ENCODE measurements around the gene MAT2A. TPM values are rescaled to one million over a fixed set of nuclear protein-coding genes. Genes with fewer than 3 reads are reported as not detected.

Gene MAT2A
- total RNA-seq (2014; rRNA removed; shearing (Covaris generic)): 55.8 and 63.8 TPM in 2 replicates

DNA sequence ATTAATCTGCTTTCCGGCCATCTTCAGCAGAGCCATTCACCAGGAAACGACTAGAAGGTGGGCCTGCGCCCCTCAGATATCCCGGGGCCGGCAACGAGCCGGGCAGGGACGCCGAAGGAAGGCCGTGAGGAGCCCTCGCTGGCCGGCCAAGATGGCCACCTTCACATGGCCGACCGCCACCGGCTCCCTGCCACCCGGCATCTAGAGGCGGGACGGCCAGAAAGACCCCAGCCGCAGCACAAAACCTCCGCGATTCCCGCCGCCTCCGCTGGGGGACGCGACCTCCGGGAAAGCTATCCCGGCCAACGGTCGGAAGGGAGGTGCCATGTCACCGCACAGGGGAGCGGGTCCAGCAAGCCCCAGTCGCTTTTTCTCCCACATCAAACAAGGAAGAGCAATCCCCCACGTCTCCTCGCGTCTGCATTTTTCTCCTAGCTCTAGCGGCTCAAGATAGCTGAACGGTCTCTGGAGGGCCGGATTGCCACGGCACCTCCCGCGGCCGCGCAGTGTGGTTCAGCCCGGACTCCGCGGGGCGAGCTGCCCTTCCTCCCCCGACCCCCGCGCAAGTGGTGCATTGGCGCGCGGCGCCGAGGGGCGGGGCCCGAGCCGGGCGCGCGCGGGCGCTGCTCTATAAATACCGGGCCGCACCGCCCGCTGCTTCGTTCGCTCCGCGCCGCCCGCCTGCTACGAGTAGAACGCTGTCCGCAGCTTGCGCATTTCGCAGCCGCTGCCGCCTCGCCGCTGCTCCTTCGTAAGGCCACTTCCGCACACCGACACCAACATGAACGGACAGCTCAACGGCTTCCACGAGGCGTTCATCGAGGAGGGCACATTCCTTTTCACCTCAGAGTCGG is at the start of gene MAT2A:
Gene MAT2A (plus strand): TSS at position 662 of the 854 bp plus-strand sequence. CDS start 120 bp downstream, at position 782.
- DNase-seq (ENCODE audit: low read depth): peak; percentile 95

DNA sequence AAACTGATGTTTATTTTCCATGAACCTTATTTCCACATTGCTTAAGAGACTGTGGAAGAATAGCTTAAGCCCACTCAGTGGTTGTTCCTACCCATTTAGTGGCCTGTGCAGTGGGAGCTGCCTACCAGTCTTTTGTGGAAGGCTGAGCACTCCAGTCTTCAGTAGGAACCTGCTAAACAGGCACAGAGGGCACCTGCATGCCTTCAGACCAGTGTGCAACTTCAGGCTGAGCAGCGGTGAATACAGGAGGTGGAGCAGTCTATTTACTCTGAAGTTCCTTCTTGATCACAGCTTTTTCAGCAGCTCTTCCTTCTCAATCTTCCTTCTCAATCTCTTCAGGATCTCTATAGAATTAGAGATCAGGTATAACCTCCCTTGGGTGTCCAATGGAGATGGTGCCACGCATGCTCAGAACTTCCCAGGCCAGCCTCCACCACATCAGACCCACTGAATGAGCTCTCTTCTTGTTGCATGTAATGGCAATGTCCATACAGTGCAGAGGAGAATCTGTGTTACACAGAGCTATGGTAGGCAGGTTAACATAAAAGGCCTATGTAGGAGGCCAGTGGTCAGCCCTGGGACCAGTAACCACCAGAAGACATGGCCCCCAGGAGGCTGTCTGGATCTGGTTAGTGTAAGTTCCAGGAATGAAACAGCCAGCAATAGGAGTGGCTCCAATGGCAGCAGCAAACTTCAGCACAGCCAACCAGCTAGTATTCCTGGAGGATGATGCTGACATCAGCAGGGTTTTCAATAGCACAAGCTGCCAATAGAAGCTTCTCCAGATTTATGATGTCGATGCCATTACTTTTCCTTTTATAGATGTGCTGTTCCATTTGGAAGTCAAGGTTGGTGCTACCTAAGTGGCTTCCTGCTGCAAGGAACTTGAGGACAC is 47.9 kb upstream of the MAT2A start:
- no peak for DNase-seq (ENCODE audit: low read depth)

DNA sequence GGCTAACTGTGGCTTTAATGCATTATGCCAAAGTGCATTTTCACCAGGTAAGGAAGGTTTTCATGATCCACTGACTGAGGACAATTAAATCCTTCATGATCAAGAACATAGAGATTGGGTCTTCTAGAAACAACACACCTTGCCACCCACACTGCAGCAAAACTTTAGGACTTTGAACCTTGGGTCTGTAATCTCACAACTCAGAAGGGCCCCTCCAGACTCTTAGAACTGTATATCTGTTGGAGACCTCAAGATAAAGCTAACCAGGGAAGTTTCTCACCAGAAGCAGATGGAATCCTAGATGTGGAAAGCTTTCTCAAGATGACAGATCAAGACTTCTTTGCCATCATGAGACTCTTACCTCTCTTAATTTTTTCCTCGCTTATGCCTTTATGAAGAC is 42.5 kb upstream of the MAT2A start:
- DNase-seq (ENCODE audit: low read depth): no peak

DNA sequence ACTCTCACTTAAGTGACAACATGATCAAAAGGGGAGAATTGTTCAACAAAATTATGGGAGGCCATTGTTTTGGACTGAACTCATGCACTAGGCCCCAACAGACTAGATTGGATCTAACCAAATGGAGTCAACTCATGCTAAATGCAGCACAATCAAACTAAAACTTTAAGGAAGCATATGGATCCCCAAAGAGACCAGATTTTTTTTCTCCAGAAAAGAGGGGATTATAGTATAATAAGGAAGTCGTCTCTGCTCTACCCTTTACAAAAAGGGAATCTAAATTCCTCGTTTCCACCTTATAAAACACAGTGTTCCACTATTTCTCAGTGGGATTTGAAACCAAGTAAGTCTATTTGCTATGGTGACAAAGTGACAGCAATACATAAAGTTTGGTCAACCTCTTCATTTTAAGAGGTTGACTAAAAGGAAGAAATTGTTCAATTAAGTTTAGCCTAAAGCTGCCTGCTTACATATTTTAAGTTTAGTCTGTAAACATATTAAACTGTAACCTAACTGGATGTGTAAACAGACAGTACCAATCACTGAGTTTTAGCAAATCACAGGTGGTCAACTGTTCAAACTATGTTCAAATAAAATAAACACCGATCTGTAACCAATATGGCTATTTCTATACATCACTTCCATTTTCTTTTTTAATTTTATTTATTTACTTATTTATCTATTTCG is 40.9 kb upstream of the MAT2A start:
- DNase-seq (ENCODE audit: low read depth): no peak

DNA sequence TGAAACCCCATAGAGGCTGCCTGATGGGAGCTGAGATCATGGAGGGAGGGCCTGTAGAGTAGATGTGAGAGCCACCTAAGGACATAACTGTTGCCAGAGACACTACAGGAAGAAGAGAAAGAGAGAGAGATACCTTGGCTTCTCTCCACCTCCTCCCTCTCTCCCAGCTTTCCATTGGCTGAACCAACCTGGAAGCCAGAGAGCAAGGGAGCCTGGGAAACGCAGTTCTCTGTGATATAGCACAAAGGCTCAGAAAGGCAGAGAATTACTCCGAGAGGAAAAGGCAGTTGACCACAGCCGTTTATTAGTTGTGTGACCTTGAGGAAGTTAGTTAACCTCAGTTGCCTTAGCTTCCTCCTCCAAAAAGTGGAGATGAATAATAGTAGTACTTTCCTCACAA is 37.7 kb upstream of the MAT2A start:
- peak; percentile 51 for DNase-seq (ENCODE audit: low read depth)

DNA sequence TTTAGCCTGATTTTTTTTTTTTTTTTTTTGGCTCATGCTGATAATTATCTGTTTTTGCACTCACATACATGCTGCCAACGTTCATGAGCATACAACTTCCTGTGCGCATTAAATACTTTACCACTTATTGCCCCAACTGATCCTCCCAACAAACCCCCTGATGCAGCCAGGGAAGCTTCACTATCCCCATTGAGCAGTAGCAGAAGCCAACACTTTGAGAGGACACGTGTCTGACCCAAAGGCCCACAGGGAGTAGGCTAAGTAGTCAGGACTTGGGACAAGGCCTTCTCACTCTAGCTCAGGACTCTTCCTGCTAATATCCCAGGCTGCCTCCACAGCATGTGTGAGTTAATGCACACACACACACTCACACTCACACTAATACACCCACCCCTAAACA is 36.2 kb upstream of the MAT2A start:
- no peak for DNase-seq (ENCODE audit: low read depth)

DNA sequence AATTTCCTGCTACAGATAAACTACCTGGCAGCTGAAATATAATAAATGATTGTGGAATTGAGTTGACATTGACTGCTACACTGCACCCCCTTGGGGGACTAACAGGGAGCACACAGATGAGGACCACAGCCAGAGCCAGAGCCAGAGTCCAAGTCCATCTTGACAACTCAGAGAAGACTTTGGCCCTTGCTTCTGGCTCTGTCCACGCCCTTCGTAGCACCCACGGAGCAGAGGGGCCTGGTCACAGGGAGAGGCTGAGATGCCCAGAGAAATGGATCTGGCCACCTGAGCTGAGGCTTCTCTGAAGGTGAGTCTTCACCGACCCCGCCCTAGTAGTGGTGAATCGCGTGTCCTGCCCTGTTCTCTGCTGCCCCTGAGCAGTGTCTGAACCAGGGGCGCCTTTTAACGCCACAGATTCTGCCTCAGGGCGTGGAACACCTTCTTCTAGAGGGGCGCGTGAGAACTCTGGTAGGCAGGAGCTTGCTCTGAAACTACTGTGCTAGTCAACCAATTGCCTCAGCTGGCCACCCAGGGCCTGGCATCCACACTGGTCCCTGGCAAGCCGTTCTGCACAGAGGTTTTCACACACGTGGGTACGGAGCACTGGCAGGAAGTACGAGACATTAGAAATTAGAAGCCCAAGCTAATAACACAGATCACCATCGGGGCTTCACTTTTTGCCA is 35.7 kb upstream of the MAT2A start:
- DNase-seq (ENCODE audit: low read depth): no peak

DNA sequence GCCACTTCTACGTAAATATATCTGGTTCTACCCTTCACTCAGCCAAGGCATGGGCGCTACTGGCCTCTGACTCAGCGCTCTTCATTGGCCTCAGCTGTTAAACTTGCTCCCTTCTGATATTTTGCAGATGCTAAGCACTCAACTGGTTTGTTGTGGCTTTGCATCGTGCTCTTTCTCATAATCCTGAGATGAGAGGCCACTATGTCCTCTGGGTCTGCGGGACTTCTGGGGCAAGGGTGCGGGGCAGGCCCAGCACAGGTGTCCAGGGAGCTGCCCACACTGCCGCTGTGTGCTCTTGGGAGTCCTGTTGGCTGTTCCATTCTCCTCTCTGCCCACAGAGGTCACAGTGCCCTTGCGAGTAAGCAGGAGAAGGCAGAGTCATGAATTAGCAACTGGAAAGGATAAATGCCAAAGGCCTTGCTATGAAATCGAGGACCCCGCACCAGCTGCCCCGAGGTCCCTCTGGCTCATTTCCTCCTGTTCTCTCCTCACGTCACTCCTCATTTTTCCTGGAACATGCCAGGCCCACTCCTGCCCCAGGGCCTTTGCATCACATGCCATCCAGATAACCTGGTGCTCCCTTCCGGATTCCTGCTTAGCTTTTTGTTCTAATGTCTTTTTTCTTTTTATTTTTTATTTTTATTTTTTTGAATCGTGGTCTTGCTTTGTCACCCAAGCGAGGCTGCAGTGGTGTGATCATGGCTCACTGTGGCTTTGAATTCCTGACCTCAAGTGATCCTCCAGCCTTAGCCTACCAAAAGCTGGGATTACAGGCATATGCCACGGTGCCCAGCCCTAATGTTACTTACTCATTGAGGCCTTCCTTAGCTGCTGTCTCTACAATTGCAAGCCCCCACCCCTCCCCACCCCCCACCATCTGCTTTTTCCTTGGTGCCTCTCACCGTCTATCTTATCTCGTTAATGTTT is 34.9 kb upstream of the MAT2A start:
- peak; percentile 55 for DNase-seq (ENCODE audit: low read depth)

DNA sequence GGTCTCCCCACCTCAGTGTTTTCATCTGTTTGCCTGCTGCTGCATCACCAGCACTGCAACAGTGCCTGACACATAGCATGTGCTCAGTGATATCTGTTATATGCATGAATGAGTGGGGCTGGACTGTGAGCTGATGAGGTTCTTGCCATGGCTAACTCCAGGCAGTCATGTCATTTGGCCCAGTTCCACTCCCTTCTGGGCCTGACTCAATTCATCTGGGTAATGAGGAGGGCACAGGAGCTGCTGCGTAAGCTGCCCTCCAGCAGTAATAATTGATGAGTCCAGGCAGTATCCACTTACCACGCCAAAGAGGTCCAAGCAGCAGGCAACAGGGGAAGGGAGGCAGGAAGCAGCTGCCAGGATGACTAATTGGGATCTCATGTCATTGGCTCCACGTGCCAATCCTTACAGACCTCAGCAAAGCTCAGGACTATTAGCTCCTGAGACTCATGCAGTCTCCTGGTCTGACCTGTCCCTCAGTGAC is 34.1 kb upstream of the MAT2A start:
- peak; percentile 97 for DNase-seq (ENCODE audit: low read depth)

DNA sequence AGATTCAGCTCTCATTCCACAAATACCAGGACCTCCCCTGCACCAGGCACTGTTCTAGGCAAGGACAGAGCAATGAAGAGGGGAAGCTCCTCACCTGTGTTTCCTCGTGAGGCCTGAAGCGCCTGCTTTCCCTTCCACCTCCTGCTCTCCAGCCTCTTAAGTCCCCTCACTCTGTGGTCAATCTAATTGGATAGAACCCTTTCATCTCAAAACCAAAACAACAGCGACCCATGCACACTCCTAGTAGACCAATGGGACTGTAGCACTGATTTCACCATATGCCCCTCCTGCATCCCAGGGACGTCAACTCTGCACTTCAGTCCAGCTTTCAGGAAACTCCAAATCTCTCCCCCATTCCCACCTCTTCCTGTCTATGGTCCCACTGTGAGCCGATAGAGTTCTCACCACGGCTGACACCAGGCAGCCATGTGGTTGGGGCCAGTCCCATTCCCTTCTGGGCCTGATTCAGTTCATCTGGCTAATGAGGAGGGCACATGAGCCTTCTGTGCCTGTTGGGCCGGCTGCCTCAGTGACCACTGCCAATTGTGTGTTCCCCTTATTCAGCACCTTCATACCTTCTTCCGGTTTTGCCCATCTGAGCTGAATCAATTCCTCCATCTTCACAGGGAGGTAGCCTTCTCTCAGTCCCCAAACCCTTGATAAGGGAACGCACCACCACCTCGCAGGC is 33.3 kb upstream of the MAT2A start:
- no peak for DNase-seq (ENCODE audit: low read depth)

DNA sequence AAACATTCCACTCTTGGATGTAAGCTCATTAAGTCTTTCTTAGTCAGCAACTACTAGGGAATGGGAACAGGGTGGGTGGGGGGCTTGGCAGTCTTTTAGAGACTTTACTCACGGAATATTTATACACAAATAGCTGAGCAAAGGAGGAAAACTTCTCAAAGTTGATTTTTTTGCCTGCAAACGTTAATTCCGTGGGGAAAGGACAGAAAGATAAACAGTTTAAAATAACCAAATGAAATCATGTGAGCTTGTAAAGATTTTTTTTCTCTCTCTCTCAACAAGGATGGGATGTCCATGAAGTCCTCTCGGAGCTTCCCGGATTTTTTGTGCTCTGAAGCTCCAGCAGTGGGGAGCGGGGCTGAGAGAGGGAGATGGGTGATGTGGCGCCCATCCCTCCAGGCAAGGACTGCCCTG is 32.2 kb upstream of the MAT2A start:
- DNase-seq (ENCODE audit: low read depth): no peak

DNA sequence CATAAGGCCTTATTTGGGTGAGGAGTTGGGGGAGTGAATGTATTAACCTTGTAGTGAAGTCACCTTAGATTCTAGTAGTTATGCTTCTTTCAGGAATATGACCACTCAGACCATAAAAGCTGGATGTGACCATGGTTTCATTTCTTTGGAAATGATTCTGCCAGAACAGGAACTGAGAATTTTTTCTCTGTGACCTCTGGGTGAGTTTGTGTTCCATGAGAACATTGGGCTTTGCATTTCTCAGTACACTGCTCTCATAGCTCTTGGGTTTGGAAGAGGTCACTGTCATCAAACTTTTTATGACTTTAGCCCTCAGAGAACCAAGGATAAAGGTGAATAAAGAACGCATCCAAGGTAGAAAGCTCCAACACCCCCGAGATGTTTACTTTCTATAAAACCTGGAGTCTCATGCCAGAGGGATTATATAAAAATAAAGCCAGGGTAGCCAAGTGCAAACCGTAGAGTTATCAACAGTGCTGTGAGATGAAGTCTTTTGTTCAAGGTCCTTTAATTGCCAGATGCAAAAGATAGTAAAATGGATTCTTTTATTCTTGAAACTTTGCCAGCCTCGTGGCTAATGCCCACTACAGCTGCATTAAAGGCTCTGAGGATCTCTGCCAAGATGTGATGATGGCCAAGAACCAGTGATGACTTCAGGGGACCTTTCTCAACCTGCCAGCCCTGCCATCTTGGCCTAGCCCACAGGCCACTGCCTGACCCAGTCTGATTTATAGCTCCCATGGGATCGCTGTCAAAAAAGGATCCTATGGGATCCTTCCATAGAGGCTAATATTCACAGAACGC is 27.8 kb upstream of the MAT2A start:
- DNase-seq (ENCODE audit: low read depth): no peak

DNA sequence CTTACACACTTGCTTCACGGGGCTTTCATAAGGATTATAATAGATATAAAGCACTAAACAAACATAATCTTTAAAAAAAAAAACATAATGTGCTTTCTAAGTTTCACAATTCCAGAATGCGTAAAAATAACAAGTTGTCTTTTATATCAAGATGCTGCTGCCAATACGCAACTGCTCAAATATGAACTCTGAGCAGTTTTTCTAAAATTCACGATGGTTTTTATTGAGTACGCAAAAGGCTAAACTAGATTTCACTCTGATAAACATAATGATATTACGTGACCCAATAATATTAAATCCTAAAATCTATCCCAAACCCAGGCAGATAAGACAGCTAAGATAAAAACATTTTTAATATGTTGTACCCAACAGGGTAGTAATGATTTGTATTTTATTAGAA is 24.6 kb upstream of the MAT2A start:
- no peak for DNase-seq (ENCODE audit: low read depth)

DNA sequence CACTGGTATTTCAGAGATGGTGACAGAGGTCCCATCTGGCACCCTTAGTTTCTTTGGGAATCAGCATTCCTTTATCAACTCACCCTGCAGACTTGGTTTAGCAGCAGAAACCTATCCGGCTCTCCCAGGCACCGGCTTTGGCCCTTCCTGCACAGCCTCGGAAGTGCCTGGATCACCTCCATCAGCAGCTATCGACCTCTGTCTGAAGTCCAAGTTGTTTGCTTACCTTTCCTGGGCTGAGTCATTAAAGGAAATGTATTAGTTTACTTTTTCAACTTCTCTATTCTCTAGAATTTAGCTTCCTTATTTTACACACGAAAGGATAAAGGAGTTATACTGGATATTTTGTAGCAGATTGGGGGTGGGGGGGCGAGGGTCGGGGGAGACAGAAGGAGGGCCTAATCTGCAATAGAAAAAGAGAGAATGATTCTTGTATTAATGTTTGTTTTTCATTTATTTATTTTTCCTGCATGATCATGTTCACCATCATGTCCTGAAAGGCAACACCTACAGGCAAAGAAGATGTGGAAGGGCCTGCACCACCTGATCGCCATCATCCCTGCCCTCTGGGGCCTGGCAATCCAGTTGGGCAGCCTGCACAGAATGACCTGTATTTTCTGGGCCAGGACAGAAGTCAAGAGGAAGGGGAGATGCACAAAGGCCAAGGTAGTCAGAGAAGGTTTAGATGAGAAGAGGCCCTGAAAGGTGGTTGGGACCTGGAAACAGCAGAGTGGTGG is 22.1 kb upstream of the MAT2A start:
- no peak for DNase-seq (ENCODE audit: low read depth)

DNA sequence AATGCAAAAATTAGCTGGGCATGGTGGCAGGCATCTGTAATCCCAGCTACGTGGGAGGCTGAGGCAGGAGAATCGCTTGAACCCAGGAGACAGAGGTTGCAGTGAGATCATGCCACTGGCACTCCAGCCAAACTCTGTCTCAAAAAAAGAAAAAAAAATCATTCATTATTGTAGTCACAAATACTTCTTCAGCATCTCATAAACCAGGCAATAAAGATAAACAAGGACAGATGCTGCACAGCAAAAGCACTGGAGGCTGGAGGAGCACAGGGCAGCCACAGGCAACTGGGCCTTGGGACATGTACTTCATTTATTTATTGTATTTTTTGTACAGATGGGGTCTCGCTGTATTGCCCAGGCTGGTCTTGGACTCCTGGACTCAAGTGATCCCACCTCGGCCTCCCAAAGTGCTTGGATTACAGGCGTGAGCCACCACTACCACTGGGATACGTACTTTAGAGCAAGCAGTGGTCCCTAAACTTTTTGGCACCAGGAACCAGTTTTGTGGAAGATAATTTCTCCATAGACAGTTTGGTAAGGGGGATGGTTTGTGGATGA is 16.8 kb upstream of the MAT2A start:
- DNase-seq (ENCODE audit: low read depth): no peak

DNA sequence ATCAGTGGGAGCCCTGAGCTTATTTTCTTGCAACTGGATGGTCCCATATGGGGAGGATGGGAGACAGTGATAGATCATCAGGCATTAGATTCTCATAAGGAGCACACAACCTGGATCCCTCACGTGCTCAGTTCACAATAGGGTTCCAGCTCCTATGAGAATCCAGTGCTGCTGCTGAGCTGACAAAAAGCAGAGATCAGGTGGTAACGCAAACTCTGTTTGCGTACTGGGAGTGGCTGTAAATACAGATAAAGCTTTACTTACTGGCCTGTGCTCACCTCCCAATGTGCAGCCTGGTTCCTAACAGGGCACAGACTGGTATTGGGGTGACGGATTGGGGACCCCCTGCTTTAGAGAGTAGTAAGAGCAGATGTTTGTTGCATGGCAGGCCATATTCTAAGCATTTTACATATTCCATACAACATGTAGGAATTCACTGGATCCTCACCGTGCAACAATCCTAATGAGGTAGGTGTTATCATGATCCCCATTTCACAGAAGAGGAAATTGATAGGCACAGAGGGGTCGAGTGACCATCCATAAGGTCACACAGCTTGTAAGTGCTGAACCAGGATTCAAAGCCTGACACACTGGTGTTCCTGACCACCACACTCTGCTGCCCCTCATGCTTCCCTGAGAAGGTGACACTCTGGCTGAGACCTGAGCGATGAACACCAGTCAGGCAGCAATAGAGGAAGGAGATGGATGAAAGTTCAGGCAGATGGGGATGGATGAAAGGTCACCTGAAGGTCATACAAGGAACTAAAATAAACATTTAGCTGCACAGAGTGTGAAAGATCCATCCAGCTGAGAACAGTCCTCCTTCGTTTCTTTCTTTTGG is 15.7 kb upstream of the MAT2A start:
- no peak for DNase-seq (ENCODE audit: low read depth)

DNA sequence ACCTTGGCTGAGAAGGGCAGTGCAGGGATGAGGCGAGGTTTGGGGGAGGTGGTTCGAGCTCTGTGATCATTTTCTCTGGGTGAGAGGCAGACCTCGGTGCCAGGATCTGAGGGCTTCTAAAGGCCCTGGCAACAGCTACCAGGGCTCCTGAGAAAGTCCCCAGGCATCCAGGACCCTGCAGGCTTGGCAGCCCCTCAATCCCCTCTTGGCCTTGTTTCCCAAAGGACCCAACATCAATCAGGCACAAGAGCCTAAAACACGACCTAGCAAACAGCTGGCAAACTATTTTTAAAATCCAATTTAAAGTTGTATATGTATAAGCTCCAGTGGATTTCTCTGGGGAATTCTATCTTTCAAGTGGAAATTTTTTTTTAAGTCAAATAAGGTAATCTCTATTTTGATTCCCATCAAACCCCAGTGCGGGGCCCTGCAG is 15.0 kb upstream of the MAT2A start:
- no peak for DNase-seq (ENCODE audit: low read depth)
